Tibial nerve (tissue), 4 donors: ENCODE measurements around the gene HOXB7.

Source experiments
- EP300 ChIP-seq, 2 donors: sonication (generic); formaldehyde crosslinking; IDR thresholded peaks; one replicate each; pipeline ENCODE4 v1.6.1; 2017; ENCODE audit warnings: antibody characterized with exemption in 2 of 2, mild to moderate bottlenecking in 1 of 2
- POLR2A ChIP-seq, 2 donors: fragments of 450-650 bp; IDR thresholded peaks; one replicate each; pipeline ENCODE4 v1.6.1; 2017; ENCODE audit warnings: antibody characterized with exemption in 2 of 2, mild to moderate bottlenecking in 2 of 2, moderate library complexity in 2 of 2
- TF ChIP-seq, protein P1 (sequence below), 5 experiments: fragments of 200-600 bp in 3 of 5; fragments of 450-650 bp in 2 of 5; sonication (generic) in 3 of 5; IDR thresholded peaks; one replicate each; pipeline ENCODE4 v1.5.1; 2016 to 2019; ENCODE audit warnings: antibody characterized with exemption in 5 of 5, mild to moderate bottlenecking in 3 of 5, moderate library complexity in 2 of 5

DNA sequence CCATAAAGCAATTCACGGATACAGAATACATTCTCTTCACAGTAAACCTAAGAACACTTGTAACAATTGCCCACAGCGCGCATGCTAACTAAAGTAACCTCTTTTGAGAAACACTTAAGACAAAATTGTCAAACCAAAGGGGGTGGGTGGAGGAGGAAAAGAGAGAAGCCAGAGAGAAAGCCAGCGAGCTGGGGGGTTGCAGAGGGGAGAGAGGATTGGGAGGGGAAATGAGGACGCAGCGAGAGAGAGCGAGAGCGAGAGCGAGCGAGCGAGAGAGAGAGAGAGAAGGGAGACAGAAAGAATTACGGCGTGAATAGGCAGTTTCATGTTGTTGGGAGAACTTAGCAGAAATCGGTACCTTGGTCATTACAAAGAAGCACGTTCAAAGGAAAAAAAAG is 1.6 kb upstream of the HOXB7 start:
- TF ChIP-seq POLR2A (IDR thresholded peaks at IDR 0.05) (no peak), EP300 (IDR thresholded peaks at IDR 0.05) (no peak)
- TF ChIP-seq, protein P1, sequence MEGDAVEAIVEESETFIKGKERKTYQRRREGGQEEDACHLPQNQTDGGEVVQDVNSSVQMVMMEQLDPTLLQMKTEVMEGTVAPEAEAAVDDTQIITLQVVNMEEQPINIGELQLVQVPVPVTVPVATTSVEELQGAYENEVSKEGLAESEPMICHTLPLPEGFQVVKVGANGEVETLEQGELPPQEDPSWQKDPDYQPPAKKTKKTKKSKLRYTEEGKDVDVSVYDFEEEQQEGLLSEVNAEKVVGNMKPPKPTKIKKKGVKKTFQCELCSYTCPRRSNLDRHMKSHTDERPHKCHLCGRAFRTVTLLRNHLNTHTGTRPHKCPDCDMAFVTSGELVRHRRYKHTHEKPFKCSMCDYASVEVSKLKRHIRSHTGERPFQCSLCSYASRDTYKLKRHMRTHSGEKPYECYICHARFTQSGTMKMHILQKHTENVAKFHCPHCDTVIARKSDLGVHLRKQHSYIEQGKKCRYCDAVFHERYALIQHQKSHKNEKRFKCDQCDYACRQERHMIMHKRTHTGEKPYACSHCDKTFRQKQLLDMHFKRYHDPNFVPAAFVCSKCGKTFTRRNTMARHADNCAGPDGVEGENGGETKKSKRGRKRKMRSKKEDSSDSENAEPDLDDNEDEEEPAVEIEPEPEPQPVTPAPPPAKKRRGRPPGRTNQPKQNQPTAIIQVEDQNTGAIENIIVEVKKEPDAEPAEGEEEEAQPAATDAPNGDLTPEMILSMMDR (IDR thresholded peaks at IDR 0.05): no peak
